A549 (cell line): Measurements from ENCODE around the gene RNF213.

ENCODE experiments used
- CBX8 ChIP-seq: fragments of 200-600 bp; sonication (generic); IDR thresholded peaks from 2 replicates; pipeline ENCODE4 v1.6.1; 2016
- EP300 ChIP-seq, 2 experiments: fragments of >200 bp; sonication (Bioruptor Twin); formaldehyde crosslinking; IDR thresholded peaks; 2 replicates in 1 of 2; 3 replicates in 1 of 2; pipeline ENCODE4 v1.6.1; 2016 to 2017
- KDM5A ChIP-seq: fragments of 200-600 bp; sonication (generic); IDR thresholded peaks from 2 replicates; pipeline ENCODE4 v1.6.1; 2016; ENCODE audit warnings: antibody characterized with exemption, mild to moderate bottlenecking
- POLR2A ChIP-seq: IDR thresholded peaks from 2 replicates; pipeline ENCODE4 v1.6.1; 2012; ENCODE audit warnings: mild to moderate bottlenecking, low read length
- POLR2AphosphoS2 ChIP-seq: conservative IDR thresholded peaks from 2 replicates; pipeline ENCODE4 v1.6.1; 2012; ENCODE audit warnings: low read length, improper control_type of control experiment, inconsistent platforms
- RCOR1 ChIP-seq: fragments of 150-350 bp; IDR thresholded peaks from 2 replicates; pipeline ENCODE4 v1.6.1; 2014; ENCODE audit warnings: antibody characterized with exemption, low read length, low read depth
- RFX5 ChIP-seq: fragments of 450-650 bp; IDR thresholded peaks from 2 replicates; pipeline ENCODE4 v1.7.1; 2014; ENCODE audit warnings: antibody characterized with exemption, mild to moderate bottlenecking, moderate library complexity
- ZNF302 ChIP-seq: fragments of 250-450 bp; sonication (Bioruptor Pico); IDR thresholded peaks from 2 replicates; pipeline ENCODE4 v1.9.0; 2021; ENCODE audit warnings: inconsistent platforms, mild to moderate bottlenecking, moderate library complexity
- TF ChIP-seq, protein P1 (sequence below): fragments of >200 bp; sonication (Bioruptor Twin); formaldehyde crosslinking; IDR thresholded peaks from 3 replicates; pipeline ENCODE4 v1.5.1; 2016
- TF ChIP-seq, protein P2 (sequence below): fragments of 150-350 bp; IDR thresholded peaks from 2 replicates; pipeline ENCODE4 v1.6.1; 2014; ENCODE audit warnings: low read depth, mild to moderate bottlenecking, low read length
- TF ChIP-seq, protein P3 (sequence below): IDR thresholded peaks from 2 replicates; pipeline ENCODE4 v1.6.1; 2012

DNA sequence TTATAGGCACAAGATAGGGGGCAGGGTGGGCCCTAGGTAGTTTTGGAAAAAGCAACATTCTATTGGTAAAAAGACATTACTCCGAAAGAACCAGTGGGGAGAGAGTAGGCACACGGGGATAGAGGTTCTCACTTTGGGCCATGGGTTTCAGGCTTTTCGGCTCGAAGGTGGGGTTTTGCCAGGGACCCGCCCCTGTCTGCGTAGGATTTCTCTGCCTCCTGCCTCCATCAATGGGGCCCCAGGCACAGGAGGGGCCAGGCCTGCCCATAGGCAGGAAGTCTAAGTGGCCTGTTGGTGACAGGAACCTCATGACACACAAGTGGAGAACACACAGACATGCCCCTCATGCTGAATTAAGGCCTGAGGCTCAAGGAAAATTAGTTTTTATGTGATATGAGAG, 57.5 kb downstream of the RNF213 start:
- no peak for TF ChIP-seq POLR2A
- TF ChIP-seq, protein P1, sequence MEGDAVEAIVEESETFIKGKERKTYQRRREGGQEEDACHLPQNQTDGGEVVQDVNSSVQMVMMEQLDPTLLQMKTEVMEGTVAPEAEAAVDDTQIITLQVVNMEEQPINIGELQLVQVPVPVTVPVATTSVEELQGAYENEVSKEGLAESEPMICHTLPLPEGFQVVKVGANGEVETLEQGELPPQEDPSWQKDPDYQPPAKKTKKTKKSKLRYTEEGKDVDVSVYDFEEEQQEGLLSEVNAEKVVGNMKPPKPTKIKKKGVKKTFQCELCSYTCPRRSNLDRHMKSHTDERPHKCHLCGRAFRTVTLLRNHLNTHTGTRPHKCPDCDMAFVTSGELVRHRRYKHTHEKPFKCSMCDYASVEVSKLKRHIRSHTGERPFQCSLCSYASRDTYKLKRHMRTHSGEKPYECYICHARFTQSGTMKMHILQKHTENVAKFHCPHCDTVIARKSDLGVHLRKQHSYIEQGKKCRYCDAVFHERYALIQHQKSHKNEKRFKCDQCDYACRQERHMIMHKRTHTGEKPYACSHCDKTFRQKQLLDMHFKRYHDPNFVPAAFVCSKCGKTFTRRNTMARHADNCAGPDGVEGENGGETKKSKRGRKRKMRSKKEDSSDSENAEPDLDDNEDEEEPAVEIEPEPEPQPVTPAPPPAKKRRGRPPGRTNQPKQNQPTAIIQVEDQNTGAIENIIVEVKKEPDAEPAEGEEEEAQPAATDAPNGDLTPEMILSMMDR, result no peak
- TF ChIP-seq, protein P2, sequence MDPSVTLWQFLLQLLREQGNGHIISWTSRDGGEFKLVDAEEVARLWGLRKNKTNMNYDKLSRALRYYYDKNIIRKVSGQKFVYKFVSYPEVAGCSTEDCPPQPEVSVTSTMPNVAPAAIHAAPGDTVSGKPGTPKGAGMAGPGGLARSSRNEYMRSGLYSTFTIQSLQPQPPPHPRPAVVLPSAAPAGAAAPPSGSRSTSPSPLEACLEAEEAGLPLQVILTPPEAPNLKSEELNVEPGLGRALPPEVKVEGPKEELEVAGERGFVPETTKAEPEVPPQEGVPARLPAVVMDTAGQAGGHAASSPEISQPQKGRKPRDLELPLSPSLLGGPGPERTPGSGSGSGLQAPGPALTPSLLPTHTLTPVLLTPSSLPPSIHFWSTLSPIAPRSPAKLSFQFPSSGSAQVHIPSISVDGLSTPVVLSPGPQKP, result no peak
- TF ChIP-seq CBX8, result no peak
- TF ChIP-seq, protein P3, sequence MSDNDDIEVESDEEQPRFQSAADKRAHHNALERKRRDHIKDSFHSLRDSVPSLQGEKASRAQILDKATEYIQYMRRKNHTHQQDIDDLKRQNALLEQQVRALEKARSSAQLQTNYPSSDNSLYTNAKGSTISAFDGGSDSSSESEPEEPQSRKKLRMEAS, result no peak
- no peak for TF ChIP-seq EP300 (IDR thresholded peaks at IDR 0.05)
- TF ChIP-seq RFX5, result no peak
- no peak for TF ChIP-seq RCOR1
- TF ChIP-seq POLR2AphosphoS2, result no peak
- TF ChIP-seq KDM5A, result no peak
- no peak for TF ChIP-seq ZNF302 (CRISPR knock-in tag)
